Measurements from ENCODE around the gene WDR20.
"Not testable (repeated sequence)": the region's sequence is repeated elsewhere in the genome, so short reads cannot be mapped to it uniquely, and the experiment has no call there.

Gene WDR20

DNA sequence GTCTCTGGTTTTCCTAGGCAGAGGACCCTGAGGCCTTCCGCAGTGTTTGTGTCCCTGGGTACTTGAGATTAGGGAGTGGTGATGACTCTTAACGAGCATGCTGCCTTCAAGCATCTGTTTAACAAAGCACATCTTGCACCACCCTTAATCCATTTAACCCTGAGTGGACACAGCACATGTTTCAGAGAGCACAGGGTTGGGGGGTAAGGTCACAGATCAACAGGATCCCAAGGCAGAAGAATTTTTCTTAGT is 32.2 kb downstream of the WDR20 start:
- not testable (repeated sequence) for DNase-seq

- DNase-seq, result not testable (repeated sequence)
Measured at GRCh38 chr14:102172721-102173120, 33.0 kb downstream of the WDR20 start.

DNA sequence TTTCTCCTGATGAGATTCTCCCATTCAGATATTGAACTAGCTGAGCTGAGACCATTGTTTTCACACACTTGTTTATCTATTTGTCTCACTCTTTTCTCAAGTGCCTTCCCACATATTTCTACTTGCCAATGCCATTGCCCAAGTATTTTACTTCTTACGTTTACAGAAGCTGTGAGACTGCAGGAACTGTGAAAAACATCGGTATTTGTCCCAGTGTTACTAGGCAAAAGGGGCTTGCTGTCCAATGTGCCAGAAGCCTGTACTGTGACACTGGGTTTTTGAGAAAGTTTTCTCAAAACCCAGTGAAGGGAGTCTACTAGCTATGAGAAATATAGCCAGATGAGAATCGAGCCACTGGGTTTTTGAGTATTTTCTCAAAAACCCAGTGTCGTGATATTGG is 37.5 kb downstream of the WDR20 start:
- DNase-seq, result no peak

DNA sequence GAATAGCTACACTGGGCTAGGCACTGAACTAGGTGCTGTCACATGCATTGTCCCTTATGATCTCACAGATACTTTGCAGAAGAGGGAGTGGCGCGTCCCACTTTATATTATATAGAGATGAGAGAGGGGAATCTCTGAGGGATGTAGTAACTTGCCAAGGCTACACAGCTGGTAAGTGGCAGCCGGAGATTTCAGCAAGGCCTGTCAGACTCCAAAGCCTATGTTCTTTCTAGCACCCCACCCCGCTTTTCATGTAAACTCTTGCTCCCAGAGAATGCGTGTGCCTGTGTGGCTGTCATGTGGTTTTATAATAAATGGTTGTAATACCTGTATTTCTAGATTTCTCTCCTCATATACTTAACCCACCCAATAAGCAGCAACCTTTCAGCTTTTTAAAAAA is 39.1 kb downstream of the WDR20 start:
- no peak for DNase-seq

GRCh38 chr14:102180248-102180998 is 40.7 kb downstream of the WDR20 start:
- DNase-seq, result no peak

GRCh38 chr14:102181187-102181586 is 41.5 kb downstream of the WDR20 start:
- DNase-seq, result no peak

DNA sequence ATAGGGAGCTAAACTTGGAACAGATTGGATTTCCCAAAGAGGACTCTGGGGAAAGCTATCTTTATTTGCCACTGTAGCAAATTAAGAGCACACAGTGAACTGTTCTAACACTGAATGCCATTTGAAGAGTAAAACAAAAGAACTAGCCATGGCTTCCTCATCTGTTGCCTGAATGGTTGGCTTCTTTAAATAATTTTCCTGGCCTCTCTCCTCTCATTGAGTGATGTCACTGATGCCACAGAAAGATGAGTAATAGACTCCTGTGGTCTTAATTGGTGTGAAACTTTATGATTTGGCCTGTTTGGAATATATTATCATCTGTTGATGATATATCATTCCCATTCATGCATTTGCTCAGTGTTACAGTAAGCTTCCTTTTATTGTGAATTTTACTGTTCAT is 42.5 kb downstream of the WDR20 start:
- DNase-seq, result no peak

DNA sequence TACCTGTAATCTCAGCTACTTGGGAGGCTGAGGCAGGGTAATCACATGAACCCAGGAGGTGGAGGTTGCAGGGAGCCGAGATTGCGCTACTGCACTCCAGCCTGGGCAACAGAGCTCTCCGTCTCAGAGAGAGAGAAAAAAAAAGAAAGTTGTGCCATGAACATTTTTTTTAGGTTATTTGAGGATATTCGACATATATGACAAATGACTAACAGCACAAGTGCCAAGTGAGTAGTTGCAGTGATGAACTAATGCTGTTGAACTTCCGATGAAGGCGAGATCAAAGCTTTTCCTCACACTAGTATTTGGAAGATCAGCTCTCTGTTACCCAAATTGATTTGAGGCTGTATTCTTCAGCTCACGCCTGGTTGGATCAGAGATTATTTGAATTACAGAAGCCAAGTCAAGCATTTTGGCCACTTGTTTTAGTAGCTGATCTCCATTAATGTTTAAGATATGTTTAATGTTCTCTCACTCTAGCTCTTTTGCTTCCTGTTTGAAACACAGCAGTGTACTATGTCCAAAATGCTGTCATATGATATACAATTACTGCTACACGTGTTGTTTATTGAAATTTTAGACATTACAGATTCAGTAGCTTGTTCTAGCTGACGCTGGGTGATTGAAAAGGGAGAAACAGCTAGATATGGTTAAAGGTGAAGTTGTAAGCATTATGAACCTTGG is 43.4 kb downstream of the WDR20 start:
- no peak for DNase-seq

DNA sequence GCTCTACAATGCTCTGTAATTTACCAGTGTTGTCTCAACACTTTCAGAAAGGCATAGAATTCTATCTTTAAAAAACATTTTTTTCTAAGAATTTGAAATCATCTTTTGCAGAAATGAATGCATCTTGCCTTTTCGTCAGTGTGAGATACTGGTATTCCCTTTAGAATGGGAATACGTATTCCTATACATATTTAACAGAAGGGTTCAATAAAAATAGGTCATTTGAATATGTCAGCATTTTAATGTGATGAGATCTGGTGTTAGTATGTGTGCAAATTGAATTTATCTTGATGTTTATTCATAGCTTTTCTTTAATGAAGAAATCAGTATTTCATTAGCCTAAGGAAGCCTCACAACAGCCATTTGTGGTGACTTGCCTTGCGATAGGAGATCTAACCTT is 44.2 kb downstream of the WDR20 start:
- no peak for DNase-seq

GRCh38 chr14:102184316-102185035 is 44.8 kb downstream of the WDR20 start:
- DNase-seq, result no peak

- DNase-seq, result no peak
Measured at GRCh38 chr14:102185360-102185759, 45.7 kb downstream of the WDR20 start.

GRCh38 chr14:102187044-102187443 is 47.3 kb downstream of the WDR20 start:
- no peak for DNase-seq

- DNase-seq, result no peak
Measured at GRCh38 chr14:102187568-102188001, 47.9 kb downstream of the WDR20 start.

DNA sequence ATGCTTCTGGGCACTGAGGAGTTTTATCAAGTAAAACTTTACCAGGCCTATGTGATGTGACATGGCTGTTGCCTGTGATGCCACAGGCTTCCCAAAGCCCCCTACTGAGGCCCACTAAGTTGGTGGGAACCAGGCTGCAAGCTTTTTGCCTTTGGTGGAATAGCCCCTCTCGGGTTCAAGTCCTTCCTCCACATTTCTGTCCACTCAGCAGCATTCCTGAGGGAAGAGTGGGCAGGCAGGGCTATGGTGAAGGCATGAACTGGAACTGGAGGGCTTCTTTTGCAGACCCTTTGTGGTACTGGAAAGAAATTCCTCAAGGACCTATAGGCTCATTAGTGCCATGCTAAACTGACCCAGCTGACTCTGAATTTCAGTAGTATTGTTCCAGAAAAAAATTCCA is 48.5 kb downstream of the WDR20 start:
- DNase-seq, result no peak

GRCh38 chr14:102189874-102190273 is 50.2 kb downstream of the WDR20 start:
- no peak for DNase-seq

GRCh38 chr14:102192840-102193502 is 53.3 kb downstream of the WDR20 start:
- no peak for DNase-seq

GRCh38 chr14:102194856-102195255 is 55.2 kb downstream of the WDR20 start:
- DNase-seq, result no peak

DNA sequence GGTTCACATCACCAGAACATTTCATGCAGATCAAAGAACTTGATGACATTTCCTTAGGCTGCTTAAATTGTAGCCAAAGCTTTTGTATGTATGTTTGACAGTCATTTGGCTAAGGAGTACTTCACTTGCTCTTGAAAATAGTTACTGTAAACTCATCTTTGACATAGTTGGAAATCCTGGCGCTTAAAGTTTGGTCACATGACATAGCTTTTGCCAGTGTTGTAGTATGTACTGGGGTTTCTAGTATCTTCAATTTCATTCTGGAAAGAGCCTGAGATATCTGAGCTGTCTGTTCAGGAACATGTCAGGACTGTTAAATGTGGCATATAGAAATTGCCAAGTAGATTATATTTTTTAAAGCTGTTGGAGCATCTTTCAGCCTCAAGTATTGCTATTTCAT is 55.7 kb downstream of the WDR20 start:
- no peak for DNase-seq

DNA sequence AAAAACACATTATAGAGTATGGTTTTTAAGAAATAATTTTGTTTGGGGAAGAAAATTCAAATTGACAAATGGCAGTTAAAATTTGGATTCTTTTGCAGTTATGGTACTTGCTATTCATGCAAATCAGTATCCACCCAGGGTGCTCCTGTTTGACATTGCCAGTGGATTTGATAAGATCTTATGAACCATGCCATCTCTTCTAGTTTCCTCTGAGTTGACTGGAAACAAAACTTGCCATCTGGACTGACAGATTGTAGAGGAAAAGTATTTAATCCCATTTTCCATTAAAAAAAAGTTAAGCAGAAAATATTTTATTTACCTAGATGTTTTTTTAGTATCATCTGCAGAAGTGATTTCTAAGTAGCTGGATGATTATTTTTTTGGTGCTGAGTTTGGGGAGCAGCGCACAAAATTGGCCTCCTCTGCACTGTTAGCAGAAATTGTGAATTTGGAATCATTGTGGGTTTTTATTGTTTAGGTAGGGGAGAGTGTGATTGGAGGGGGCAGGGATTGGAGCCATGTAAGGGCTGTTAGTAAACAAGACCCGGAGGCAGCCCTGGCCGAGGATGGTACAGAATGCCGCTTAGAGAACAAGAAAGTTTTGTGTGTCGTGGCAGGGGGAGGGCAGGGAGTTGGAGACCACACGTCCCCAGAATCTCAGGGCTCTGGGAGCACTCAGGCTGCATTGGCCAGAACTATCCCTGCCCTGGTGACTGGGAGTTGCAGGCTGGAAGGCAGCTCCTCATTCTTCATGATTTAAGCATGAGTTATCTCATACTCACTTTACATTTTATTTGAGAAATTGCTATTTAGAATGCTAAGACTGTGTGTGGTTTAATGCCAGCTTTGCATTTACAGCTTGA is 56.6 kb downstream of the WDR20 start:
- no peak for DNase-seq

GRCh38 chr14:102196902-102197230 is 57.2 kb downstream of the WDR20 start:
- DNase-seq, result no peak

DNA sequence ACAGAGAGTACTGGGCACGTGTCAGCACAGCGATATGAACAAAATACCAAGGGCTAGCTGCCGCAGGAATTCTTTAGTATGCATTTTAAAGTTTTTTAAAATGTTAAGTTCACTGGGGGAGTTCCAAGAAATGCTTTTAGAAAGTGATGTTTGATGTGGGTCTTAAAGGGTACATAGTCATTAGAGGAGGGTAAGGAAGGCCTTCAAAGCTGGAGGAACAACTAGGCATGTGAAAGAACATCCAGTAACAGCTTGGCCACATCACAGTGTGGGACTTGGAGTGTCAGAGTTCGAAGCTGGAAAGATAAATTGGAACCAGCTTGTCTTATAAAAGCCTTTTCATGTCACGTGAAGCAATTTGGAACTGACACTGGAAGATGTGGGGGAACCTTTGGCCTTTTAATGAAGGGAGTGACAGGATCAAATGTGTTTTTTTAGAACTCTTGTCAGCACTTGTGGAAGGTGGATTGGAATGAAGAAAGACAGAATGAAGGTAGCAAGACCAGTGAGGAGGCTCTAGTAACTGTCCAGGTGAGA is 57.7 kb downstream of the WDR20 start:
- no peak for DNase-seq

DNA sequence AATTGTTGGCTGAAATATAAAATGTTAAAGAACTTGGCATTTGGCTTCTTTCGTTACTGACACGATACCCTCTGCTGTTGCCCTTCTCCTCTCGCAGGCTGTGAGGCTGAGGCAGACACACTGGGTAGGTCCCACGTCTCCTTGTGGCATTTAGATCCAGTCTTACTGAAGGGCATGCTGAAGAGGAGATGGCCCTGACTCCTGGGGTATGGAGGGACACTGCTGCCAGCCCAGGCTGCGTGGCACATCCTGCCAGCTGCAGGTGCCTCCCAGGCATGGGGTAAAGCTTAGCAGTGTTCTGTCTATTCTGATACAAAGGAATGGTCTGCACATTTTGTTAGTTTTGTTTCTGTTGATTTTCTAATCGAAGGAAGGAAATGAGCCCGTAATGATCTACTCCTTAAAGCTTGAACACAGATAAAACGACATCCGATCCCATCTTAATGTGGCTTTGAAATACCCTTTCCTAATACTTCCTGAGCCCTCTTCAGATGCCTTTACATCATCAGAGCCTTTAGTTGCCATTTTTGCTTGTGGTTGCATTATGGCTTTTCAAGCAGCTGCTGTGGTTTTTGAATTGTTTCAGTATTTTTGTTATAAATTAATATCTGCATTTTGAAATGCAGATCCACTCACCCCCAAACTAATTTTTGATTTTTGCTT is 61.1 kb downstream of the WDR20 start:
- DNase-seq, result no peak

All from NCI-H187 treated with DMSO at 0.1 percent for 48 hours (cell line).